Ovary (tissue), 3 donors: ENCODE measurements around the gene HECTD4.

Experiments used
- CTCF ChIP-seq, 3 donors: fragments of 450-650 bp in 2 of 3; fragments of 200-600 bp in 1 of 3; IDR thresholded peaks; one replicate each; pipeline versions ENCODE4 v1.5.1 to v1.8.0; 2016 to 2022; ENCODE audit warnings: antibody characterized with exemption in 3 of 3, mild to moderate bottlenecking in 1 of 3
- POLR2A ChIP-seq: fragments of 450-650 bp; IDR thresholded peaks from one replicate; pipeline ENCODE4 v1.6.1; 2017; ENCODE audit warnings: antibody characterized with exemption, mild to moderate bottlenecking, moderate library complexity
- donor health status: DM: no; HTN: no; CAD: no.

- TF ChIP-seq CTCF (IDR thresholded peaks at IDR 0.05) (no peak), POLR2A (no peak)
These were observed 125.5 kb downstream of the HECTD4 start for GRCh38 chr12:112256780-112257179.
